Colonic mucosa (tissue), 4 donors: ENCODE results near the gene DAB1. TPM values are rescaled to one million over a fixed set of nuclear protein-coding genes. Genes with fewer than 3 reads are reported as not detected.

Experiments
- DNase-seq: peaks from one replicate; pipeline ENCODE4 v3.0.0-alpha.2; 2020
- H3K27ac ChIP-seq: fragments of 200-600 bp; one replicate; pipeline ENCODE4 v1.8.0; 2021
- H3K27me3 ChIP-seq: fragments of 200-600 bp; one replicate; pipeline ENCODE4 v1.8.0; 2021
- H3K36me3 ChIP-seq: fragments of 200-600 bp; one replicate; pipeline ENCODE4 v1.8.0; 2021
- H3K4me1 ChIP-seq: fragments of 200-600 bp; one replicate; pipeline ENCODE4 v1.8.0; 2021; ENCODE audit warnings: mild to moderate bottlenecking
- H3K4me3 ChIP-seq: fragments of 200-600 bp; one replicate; pipeline ENCODE4 v1.8.0; 2021
- H3K9ac ChIP-seq, 2 donors: one replicate each; pipeline ENCODE4 v1.7.0; 2013; ENCODE audit warnings: control low read depth in 2 of 2, low read depth in 2 of 2, low read length in 2 of 2
- H3K9me3 ChIP-seq: fragments of 200-600 bp; one replicate; pipeline ENCODE4 v1.8.0; 2021
- intact Hi-C: fragments of 100-400 bp; cut with DNase I; formaldehyde crosslinking; loops from one replicate; pipeline ENCODE4 v1.14.1; 2022
- total RNA-seq, 2 donors: library from RNA; stranded (reverse); fragmentation: NEBNext Ultra II Directional in 1 of 2; extraction: Animal tissue kit (Norgen Biotek cat#: 25700) in 1 of 2; gene quantifications; one replicate each; pipeline ENCODE4 v1.2.1, GENCODE V29; 2021
- TF ChIP-seq, protein P1 (sequence below): fragments of 200-600 bp; IDR thresholded peaks from one replicate; pipeline ENCODE4 v1.8.0; 2022; ENCODE audit warnings: antibody characterized with exemption, mild to moderate bottlenecking
- donor health status: healthy.
- donor health status: DM: no; HTN: no; CAD: no.
- donor health status: DM: no; HTN: no; CAD: no.

Gene DAB1
- total RNA-seq, 2 donors from 2014 or later: 0.42 TPM; not detected in 1

DNA sequence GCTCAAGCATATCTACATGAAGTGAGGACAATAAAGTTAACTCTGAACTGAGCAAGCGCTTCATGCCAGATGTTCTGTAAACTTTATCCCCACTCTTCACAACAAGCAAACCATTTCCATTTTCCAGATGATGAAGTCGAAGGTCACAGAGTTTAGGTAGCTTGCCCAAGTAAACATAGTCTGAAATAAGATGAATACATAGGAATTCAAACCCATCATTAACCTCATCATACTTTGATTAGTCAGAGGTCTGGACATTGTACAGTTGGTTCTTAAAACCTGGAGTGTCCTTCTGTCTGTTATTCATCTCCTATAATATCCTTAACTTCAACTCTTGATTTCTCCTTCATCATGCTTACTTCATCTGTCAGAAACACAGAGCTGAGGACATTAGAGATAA is 277.8 kb downstream of the DAB1 start:
- H3K36me3 ChIP-seq: no peaks in the 10 kb centered on the region
- intact Hi-C loops: no loop called here
- H3K9me3 ChIP-seq: no peaks in the 10 kb centered on the region
- H3K4me1 ChIP-seq: no peaks in the 10 kb centered on the region
- no peak for DNase-seq
- TF ChIP-seq, protein P1, sequence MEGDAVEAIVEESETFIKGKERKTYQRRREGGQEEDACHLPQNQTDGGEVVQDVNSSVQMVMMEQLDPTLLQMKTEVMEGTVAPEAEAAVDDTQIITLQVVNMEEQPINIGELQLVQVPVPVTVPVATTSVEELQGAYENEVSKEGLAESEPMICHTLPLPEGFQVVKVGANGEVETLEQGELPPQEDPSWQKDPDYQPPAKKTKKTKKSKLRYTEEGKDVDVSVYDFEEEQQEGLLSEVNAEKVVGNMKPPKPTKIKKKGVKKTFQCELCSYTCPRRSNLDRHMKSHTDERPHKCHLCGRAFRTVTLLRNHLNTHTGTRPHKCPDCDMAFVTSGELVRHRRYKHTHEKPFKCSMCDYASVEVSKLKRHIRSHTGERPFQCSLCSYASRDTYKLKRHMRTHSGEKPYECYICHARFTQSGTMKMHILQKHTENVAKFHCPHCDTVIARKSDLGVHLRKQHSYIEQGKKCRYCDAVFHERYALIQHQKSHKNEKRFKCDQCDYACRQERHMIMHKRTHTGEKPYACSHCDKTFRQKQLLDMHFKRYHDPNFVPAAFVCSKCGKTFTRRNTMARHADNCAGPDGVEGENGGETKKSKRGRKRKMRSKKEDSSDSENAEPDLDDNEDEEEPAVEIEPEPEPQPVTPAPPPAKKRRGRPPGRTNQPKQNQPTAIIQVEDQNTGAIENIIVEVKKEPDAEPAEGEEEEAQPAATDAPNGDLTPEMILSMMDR: no peak
- no peaks in the 10 kb centered on the region for H3K27me3 ChIP-seq
- no peak overlapping the region for H3K4me3 ChIP-seq
- no peak overlapping the region for H3K9ac ChIP-seq
- no peak overlapping the region for H3K27ac ChIP-seq

GRCh38 chr1:57142999-57143398 is 280.9 kb downstream of the DAB1 start:
- Histone ChIP-seq H3K27me3 (no peaks in the 10 kb centered on the region), H3K9me3 (no peaks in the 10 kb centered on the region), H3K4me3 (no peak overlapping the region), H3K27ac (no peak overlapping the region), H3K9ac (no peak overlapping the region), H3K4me1 (no peaks in the 10 kb centered on the region), H3K36me3 (no peaks in the 10 kb centered on the region)
- DNase-seq: no peak
- intact Hi-C loops: no loop called here
- TF ChIP-seq, protein P1: no peak

- H3K27me3 ChIP-seq: no peaks in the 10 kb centered on the region
- H3K4me3 ChIP-seq: no peak overlapping the region
- H3K4me1 ChIP-seq: no peaks in the 10 kb centered on the region
- no peak overlapping the region for H3K9ac ChIP-seq
- H3K9me3 ChIP-seq: no peaks in the 10 kb centered on the region
- intact Hi-C loops: no loop called here
- DNase-seq: no peak
- TF ChIP-seq, protein P1: no peak
- H3K27ac ChIP-seq: no peak overlapping the region
- no peaks in the 10 kb centered on the region for H3K36me3 ChIP-seq
Measured at GRCh38 chr1:57142169-57142568, 281.7 kb downstream of the DAB1 start.

GRCh38 chr1:57138432-57139078 is 285.3 kb downstream of the DAB1 start:
- Histone ChIP-seq H3K36me3 (no peaks in the 10 kb centered on the region), H3K9ac (no peak overlapping the region), H3K27ac (no peak overlapping the region), H3K4me1 (no peaks in the 10 kb centered on the region), H3K4me3 (no peak overlapping the region), H3K27me3 (no peaks in the 10 kb centered on the region), H3K9me3 (no peaks in the 10 kb centered on the region)
- no peak for DNase-seq
- intact Hi-C loops: no loop called here
- TF ChIP-seq, protein P1: no peak

- no peak overlapping the region for H3K4me3 ChIP-seq
- intact Hi-C loops: no loop called here
- no peaks in the 10 kb centered on the region for H3K9me3 ChIP-seq
- no peak overlapping the region for H3K9ac ChIP-seq
- no peaks in the 10 kb centered on the region for H3K4me1 ChIP-seq
- H3K36me3 ChIP-seq: no peaks in the 10 kb centered on the region
- H3K27me3 ChIP-seq: no peaks in the 10 kb centered on the region
- no peak for DNase-seq
- TF ChIP-seq, protein P1: no peak
- no peak overlapping the region for H3K27ac ChIP-seq
Measured at GRCh38 chr1:57137980-57138379, 285.9 kb downstream of the DAB1 start.
